Left lung (tissue), 14 donors: ENCODE results near the gene TMEM138. TPM values are rescaled to one million over a fixed set of nuclear protein-coding genes. Genes with fewer than 3 reads are reported as not detected.

Experiments used
- ATAC-seq: fragments of 200-7000 bp; cut with Tn5 transposase; one replicate; pipeline ENCODE4 v1.9.1; 2020; ENCODE audit warnings: moderate library complexity
- DNase-seq, 4 donors: peaks; one replicate each; pipeline ENCODE4 v3.0.0-alpha.2; 2013 to 2020
- H3K27ac ChIP-seq, 2 donors: fragments of 200-600 bp; sonication (generic) in 1 of 2; one replicate each; pipeline versions ENCODE4 v1.5.0 to v1.8.0; 2020 to 2021
- H3K27me3 ChIP-seq, 2 donors: fragments of 200-600 bp; sonication (generic) in 1 of 2; one replicate each; pipeline versions ENCODE4 v1.5.0 to v1.8.0; 2020 to 2021
- H3K36me3 ChIP-seq, 2 donors: fragments of 200-600 bp; sonication (generic) in 1 of 2; one replicate each; pipeline versions ENCODE4 v1.5.0 to v1.8.0; 2020 to 2021
- H3K4me1 ChIP-seq, 2 donors: fragments of 200-600 bp; one replicate each; pipeline ENCODE4 v1.8.0; 2021
- H3K4me3 ChIP-seq, 2 donors: fragments of 200-600 bp; sonication (generic) in 1 of 2; one replicate each; pipeline versions ENCODE4 v1.5.0 to v1.8.0; 2020 to 2021; ENCODE audit warnings: mild to moderate bottlenecking in 1 of 2
- H3K9me3 ChIP-seq, 2 donors: fragments of 200-600 bp; sonication (generic) in 1 of 2; one replicate each; pipeline versions ENCODE4 v1.5.0 to v1.8.0; 2020 to 2021
- intact Hi-C, 2 donors: fragments of 100-400 bp; cut with DNase I; formaldehyde crosslinking; loops; one replicate each; pipeline versions ENCODE4 v1.11.2 to v1.14.2; 2022
- long read RNA-seq, 12 donors: library from polyadenylated mRNA in 2 of 12; unstranded in 2 of 12; transcript quantifications; one replicate each; pipeline ENCODE4 v2.0.0 and lab custom pipeline, GENCODE V29; 2019 to 2026
- polyA plus RNA-seq, 6 donors: library from polyadenylated mRNA; unstranded; fragments of 120-200 nt; gene quantifications; one replicate each; pipeline ENCODE4 v1.2.1, GENCODE V29; 2013; ENCODE audit not compliant: insufficient read length in 6 of 6
- total RNA-seq, 2 donors: library from RNA; stranded (reverse); fragmentation: NEBNext Ultra II Directional; extraction: Animal tissue kit (Norgen Biotek cat#: 25700); gene quantifications; one replicate each; pipeline ENCODE4 v1.2.1, GENCODE V29; 2021
- TF ChIP-seq, protein P1 (sequence below), 2 donors: fragments of 200-600 bp; sonication (generic) in 1 of 2; IDR thresholded peaks; one replicate each; pipeline versions ENCODE4 v1.5.0 to v1.8.0; 2021; ENCODE audit warnings: antibody characterized with exemption in 2 of 2
- donor health status: DM: no; HTN: yes; CAD: no.
- donor health status: DM: no; HTN: no; CAD: no.

Gene TMEM138
- total RNA-seq: 10 to 100 TPM; 37.5 to 50.5 TPM
- 10 to 100 TPM; 40.6 to 48.1 (median 43.2) TPM for polyA plus RNA-seq
- long read RNA-seq, donor 1, transcript TMEM138-201 (5 exons, 1,848 nt): minor isoform, 5 of 15 reads
- long read RNA-seq, donor 1, transcript TMEM138-209 (3 exons, 2,839 nt): major isoform, 6 of 15 reads
- long read RNA-seq, donor 1, partial matches to known transcripts: 0 of 15 reads
- long read RNA-seq, donor 1, other reads (novel, unspliced or antisense): 0 of 15 reads
- long read RNA-seq, donor 2, transcript TMEM138-201 (5 exons, 1,848 nt): minor isoform, 5 of 18 reads
- long read RNA-seq, donor 2, transcript TMEM138-209 (3 exons, 2,839 nt): major isoform, 8 of 18 reads
- long read RNA-seq, donor 2, partial matches to known transcripts: 0 of 18 reads
- long read RNA-seq, donor 2, other reads (novel, unspliced or antisense): 0 of 18 reads
- long read RNA-seq, donor 3, transcript TMEM138-201 (5 exons, 1,848 nt): major isoform, 7 of 9 reads
- long read RNA-seq, donor 3, partial matches to known transcripts: 0 of 9 reads
- long read RNA-seq, donor 3, other reads (novel, unspliced or antisense): 0 of 9 reads
- long read RNA-seq, donor 4, transcript TMEM138-201 (5 exons, 1,848 nt): major isoform, 20 of 25 reads
- long read RNA-seq, donor 4, partial matches to known transcripts: 1 of 25 reads
- long read RNA-seq, donor 4, other reads (novel, unspliced or antisense): 2 of 25 reads
- long read RNA-seq, donor 5, transcript TMEM138-209 (3 exons, 2,839 nt): minor isoform, 6 of 14 reads
- long read RNA-seq, donor 5, transcript TMEM138-201 (5 exons, 1,848 nt): major isoform, 7 of 14 reads
- long read RNA-seq, donor 5, partial matches to known transcripts: 0 of 14 reads
- long read RNA-seq, donor 5, other reads (novel, unspliced or antisense): 0 of 14 reads
- long read RNA-seq, donor 6, transcript TMEM138-201 (5 exons, 1,848 nt): major isoform, 7 of 11 reads
- long read RNA-seq, donor 6, partial matches to known transcripts: 0 of 11 reads
- long read RNA-seq, donor 6, other reads (novel, unspliced or antisense): 0 of 11 reads
- long read RNA-seq, donor 7, partial matches to known transcripts: 0 of 8 reads
- long read RNA-seq, donor 7, other reads (novel, unspliced or antisense): 0 of 8 reads
- long read RNA-seq, donor 8, partial matches to known transcripts: 0 of 6 reads
- long read RNA-seq, donor 8, other reads (novel, unspliced or antisense): 0 of 6 reads
- long read RNA-seq, donor 9: 0 reads
- long read RNA-seq, donor 10, transcript TMEM138-201 (5 exons, 1,848 nt): major isoform, 26 of 39 reads
- long read RNA-seq, donor 10, partial matches to known transcripts: 3 of 39 reads
- long read RNA-seq, donor 10, other reads (novel, unspliced or antisense): 8 of 39 reads
- long read RNA-seq, donor 11, transcript TMEM138-201 (5 exons, 1,848 nt): major isoform, 7 of 9 reads
- long read RNA-seq, donor 11, partial matches to known transcripts: 0 of 9 reads
- long read RNA-seq, donor 11, other reads (novel, unspliced or antisense): 0 of 9 reads
- long read RNA-seq, donor 12, partial matches to known transcripts: 0 of 5 reads
- long read RNA-seq, donor 12, other reads (novel, unspliced or antisense): 0 of 5 reads

DNA sequence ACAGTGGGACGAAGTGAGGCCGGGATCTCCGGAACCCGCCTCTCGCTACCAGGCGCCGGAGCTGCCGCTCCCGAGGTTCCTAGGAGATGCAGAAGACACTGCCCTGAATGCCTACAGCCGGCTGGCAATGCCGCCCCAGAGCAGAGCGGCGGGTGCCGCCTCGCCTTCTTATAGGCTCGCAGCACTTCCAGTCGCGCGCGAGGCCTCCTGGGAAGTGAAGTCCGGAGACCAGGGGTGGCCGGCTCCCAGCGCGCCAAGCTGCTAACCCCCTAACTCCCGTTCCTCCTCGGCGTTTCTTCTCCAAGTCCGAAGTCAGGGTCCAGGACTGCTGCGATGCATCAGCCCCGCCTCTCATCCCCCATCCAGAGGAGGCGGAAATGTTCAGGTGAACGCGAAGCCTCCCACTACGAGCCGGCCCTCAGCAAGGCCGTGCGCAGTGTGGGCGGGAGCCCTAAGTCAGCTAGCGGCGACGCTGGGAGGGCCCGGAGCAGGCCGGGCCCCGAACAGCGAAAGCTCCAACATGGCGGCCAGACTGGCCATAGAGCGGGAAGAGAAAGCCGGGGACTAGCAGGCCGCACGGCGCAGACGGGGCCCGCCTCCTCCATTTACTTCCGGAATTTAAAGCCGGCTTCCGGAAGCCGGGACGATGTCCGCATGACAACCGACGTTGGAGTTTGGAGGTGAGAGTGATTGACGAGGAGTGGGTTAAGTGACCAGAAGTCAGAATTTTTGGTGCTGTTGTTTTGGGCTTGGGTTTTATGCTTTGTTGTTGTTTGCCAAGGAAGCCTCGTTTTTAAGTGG, at the start of gene TMEM138, which contains the start of gene CYB561A3:
Gene TMEM138, plus strand, starts transcription at position 634 of the 801 bp plus-strand sequence. CDS start 2,017 bp downstream, outside the sequence.
Gene CYB561A3, minus strand, starts transcription at position 142 of the 801 bp plus-strand sequence. CDS start 5,169 bp downstream, outside the sequence.
- Histone ChIP-seq H3K9me3 (no peaks in the 10 kb centered on the region), H3K27me3 (no peaks in the 10 kb centered on the region), H3K4me3 (peak within 1 kb of the TSS; percentile 79 to 80), H3K4me1 (peaks cover 8 to 49% of the 10 kb centered on the region in 2 donors), H3K36me3 (peaks cover 0 to 30% of the 10 kb centered on the region in 2 donors), H3K27ac (peak within 1 kb of the TSS; percentile 99)
- TF ChIP-seq, protein P1, sequence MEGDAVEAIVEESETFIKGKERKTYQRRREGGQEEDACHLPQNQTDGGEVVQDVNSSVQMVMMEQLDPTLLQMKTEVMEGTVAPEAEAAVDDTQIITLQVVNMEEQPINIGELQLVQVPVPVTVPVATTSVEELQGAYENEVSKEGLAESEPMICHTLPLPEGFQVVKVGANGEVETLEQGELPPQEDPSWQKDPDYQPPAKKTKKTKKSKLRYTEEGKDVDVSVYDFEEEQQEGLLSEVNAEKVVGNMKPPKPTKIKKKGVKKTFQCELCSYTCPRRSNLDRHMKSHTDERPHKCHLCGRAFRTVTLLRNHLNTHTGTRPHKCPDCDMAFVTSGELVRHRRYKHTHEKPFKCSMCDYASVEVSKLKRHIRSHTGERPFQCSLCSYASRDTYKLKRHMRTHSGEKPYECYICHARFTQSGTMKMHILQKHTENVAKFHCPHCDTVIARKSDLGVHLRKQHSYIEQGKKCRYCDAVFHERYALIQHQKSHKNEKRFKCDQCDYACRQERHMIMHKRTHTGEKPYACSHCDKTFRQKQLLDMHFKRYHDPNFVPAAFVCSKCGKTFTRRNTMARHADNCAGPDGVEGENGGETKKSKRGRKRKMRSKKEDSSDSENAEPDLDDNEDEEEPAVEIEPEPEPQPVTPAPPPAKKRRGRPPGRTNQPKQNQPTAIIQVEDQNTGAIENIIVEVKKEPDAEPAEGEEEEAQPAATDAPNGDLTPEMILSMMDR (IDR thresholded peaks at IDR 0.05): no peak
- ATAC-seq (peak; percentile 97), DNase-seq (peak; percentile 92 to 98 (median 94))
- intact Hi-C loops: no loop called here

DNA sequence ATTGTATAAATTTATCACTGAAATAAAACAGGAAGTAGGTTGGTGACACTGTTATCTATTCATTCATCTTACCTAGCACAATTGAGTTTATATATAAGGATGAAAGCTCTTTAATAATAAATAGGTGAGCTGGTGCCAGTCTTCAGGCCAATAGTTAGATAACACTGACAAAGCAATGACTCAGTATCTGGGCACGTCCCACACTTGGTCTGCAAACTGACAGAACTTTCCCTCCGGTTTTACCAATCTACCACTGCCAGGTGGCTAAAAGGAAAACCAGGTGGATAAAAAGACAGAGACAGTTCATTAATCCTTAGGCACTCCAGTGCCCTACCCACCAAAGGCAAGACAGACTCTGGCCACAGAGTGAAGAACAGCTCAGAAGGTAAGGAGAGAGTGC, 46.9 kb upstream of the TMEM138 start:
- DNase-seq (no peak), ATAC-seq (no peak)
- Histone ChIP-seq H3K4me1 (no peaks in the 10 kb centered on the region), H3K36me3 (peaks cover 5 to 100% of the 10 kb centered on the region in 2 donors), H3K27me3 (no peaks in the 10 kb centered on the region), H3K4me3 (no peak overlapping the region), H3K27ac (no peak overlapping the region), H3K9me3 (no peaks in the 10 kb centered on the region)
- TF ChIP-seq, protein P1 (IDR thresholded peaks at IDR 0.05): no peak
- intact Hi-C loops: no loop called here

DNA sequence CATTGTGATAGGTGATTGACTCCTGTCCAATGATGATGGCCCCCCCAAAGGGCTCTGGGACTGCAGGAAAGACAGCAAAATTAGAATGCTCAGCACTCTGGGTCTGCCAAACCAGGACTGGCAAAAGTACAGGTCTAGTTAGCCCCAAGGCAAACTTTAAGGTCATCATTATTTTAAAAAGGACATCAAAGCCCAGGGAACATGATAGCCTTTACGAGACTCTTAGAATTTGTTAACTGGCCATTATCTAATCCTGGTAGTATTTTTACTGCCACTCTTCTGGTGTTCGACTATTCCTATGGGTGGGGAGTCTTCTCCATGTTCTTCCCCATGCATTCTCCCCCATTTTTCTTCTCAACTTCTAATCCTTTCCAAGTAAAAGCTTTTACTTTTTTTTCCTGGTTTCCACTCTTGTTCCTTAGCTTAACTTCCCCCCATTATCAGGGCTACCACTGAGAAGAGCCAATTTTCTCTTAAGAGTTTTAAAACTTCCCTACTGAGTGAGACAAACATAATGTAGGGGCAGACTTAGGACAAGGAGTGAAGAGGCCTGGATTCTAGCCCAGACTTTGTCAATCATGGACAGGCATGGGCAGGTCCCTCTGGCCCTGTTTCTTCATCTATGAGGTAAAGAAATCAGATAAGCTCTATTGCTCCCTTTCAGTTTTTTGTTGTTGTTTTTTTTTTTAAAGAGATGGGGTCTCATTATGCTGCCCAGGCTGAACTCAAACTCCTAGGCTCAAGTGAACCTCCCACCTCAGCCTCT, 36.3 kb upstream of the TMEM138 start:
- Histone ChIP-seq H3K27me3 (no peaks in the 10 kb centered on the region), H3K4me3 (no peak overlapping the region), H3K9me3 (no peaks in the 10 kb centered on the region), H3K27ac (no peak overlapping the region), H3K4me1 (peaks cover 0 to 4% of the 10 kb centered on the region in 2 donors), H3K36me3 (peaks cover 0 to 91% of the 10 kb centered on the region in 2 donors)
- DNase-seq (no peak), ATAC-seq (peak; percentile 76)
- intact Hi-C loops: no loop called here
- TF ChIP-seq, protein P1 (IDR thresholded peaks at IDR 0.05): no peak
